ENCODE results near the gene MBP. TPM values are rescaled to one million over a fixed set of nuclear protein-coding genes. Genes with fewer than 3 reads are reported as not detected.

MBP gene
- total and polyA plus RNA-seq, 2 of the 13 experiments (the other 11 are each of a cell fraction or from before 2014, with no cell fraction given): 5.0 to 8.5 TPM

- H3K9ac ChIP-seq (ENCODE audit: insufficient read depth, low read depth, low read length): no peak overlapping the region
- no peaks in the 10 kb centered on the region for H3K4me1 ChIP-seq (ENCODE audit: insufficient read depth, low read length)
- no peaks in the 10 kb centered on the region for H3K79me2 ChIP-seq (ENCODE audit: insufficient read depth, low read length)
- H3K4me2 ChIP-seq (ENCODE audit: low read depth, low read length): no peak overlapping the region
- ATAC-seq (no peak), FAIRE-seq (no peak), DNase-seq (ENCODE audit: low spot score) (no peak)
- in situ Hi-C loops (cut with HindIII; ENCODE audit: extremely low pct_ligation_motif_present, low pct_unique_long_range_greater_than_20kb) (no loop called here), intact Hi-C loops (cut with micrococcal nuclease; ENCODE audit: unreplicated experiment) (no loop called here)
- ChIA-PET POLR2A (no interaction called here), CTCF (ENCODE audit: low intra/inter-chr PET ratio, low total read pairs) (no interaction called here)
- TF ChIP-seq RFX1 (IDR thresholded peaks at IDR 0.05) (no peak), ZBTB8A (CRISPR knock-in tag; IDR thresholded peaks at IDR 0.05; ENCODE audit: borderline replicate concordance, low read depth) (no peak), CSRNP2 (CRISPR knock-in tag; conservative IDR thresholded peaks at IDR 0.05; ENCODE audit: low read depth) (no peak), NCOA5 (CRISPR knock-in tag; IDR thresholded peaks at IDR 0.05) (no peak), MATR3 (CRISPR knock-in tag; IDR thresholded peaks at IDR 0.05) (no peak), ZMAT3 (CRISPR knock-in tag; conservative IDR thresholded peaks at IDR 0.05) (no peak), POLR2AphosphoS2 (IDR thresholded peaks at IDR 0.05; ENCODE audit: low read depth, low read length) (no peak), ATF3 (CRISPR knock-in tag; IDR thresholded peaks at IDR 0.05) (no peak)
- no TSS peak for BruUV-seq (replicated peaks)
- H2AFZ ChIP-seq (ENCODE audit: low read length): no peak overlapping the region
- WGBS (ENCODE audit: low lambda C conversion rate): 92% methylated on average over 6 of the region's 6 CpGs
- H3K36me3 ChIP-seq (replicated peaks in 1 of 2; ENCODE audit: control insufficient read depth in 1 of 2, insufficient read depth in 2 of 2, low read length in 2 of 2): no peaks in the 10 kb centered on the region
- no peaks in the 10 kb centered on the region for H4K20me1 ChIP-seq (ENCODE audit: insufficient read depth, low read length)
- H3K27me3 ChIP-seq (ENCODE audit: control insufficient read depth in 1 of 2, insufficient read depth in 2 of 2, low read length in 2 of 2): no peaks in the 10 kb centered on the region
- no peak overlapping the region for H3K27ac ChIP-seq (ENCODE audit: extremely low read length, insufficient read depth, low read length)
- no peak overlapping the region for H3K4me3 ChIP-seq (replicated peaks in 1 of 3; ENCODE audit: insufficient read depth in 1 of 3, low read depth in 2 of 3, low read length in 3 of 3)
- H3K9me3 ChIP-seq (ENCODE audit: low read length): no peaks in the 10 kb centered on the region
These were observed 86.9 kb downstream of the MBP start for GRCh38 chr18:77045677-77046076.

Measured in HepG2 (cell line).